GM12874 (cell line): Measurements from ENCODE around the gene MPI.

ENCODE experiments used
- CTCF ChIP-seq: IDR thresholded peaks from 2 replicates; pipeline ENCODE4 v1.5.1; 2011; ENCODE audit warnings: low read depth, mild to moderate bottlenecking, control low read depth, low read length, moderate library complexity; ENCODE audit not compliant: insufficient read depth

Gene MPI

GRCh38 chr15:74855857-74856256 is 34.0 kb upstream of the MPI start:
- TF ChIP-seq CTCF: no peak

GRCh38 chr15:74856537-74856936 is 33.3 kb upstream of the MPI start:
- TF ChIP-seq CTCF: no peak

- TF ChIP-seq CTCF: no peak
Measured at GRCh38 chr15:74857082-74857655, 32.7 kb upstream of the MPI start.

GRCh38 chr15:74857671-74858368 is 32.0 kb upstream of the MPI start:
- no peak for TF ChIP-seq CTCF

- TF ChIP-seq CTCF: no peak
Measured at GRCh38 chr15:74858369-74858740, 31.5 kb upstream of the MPI start.

GRCh38 chr15:74863239-74864056 is 26.4 kb upstream of the MPI start:
- TF ChIP-seq CTCF: no peak

- TF ChIP-seq CTCF: no peak
Measured at GRCh38 chr15:74864296-74864695, 25.5 kb upstream of the MPI start.
